NCI-H146 treated with DMSO at 0.1 percent for 48 hours (cell line): ENCODE data around the gene NRXN2.
A peak's percentile ranks its signal among the peaks of the same experiment; 100 is the strongest.

Experiments
- DNase-seq: peaks from one replicate; lab custom pipeline; 2025; ENCODE audit not compliant: unreplicated experiment; lab: John Stamatoyannopoulos, UW

NRXN2 gene

GRCh38 chr11:64759131-64759721 lies 36.2 kb upstream of the NRXN2 start:
- DNase-seq = no peak

- no peak for DNase-seq
Measured at GRCh38 chr11:64758330-64759079, 35.5 kb upstream of the NRXN2 start.

GRCh38 chr11:64757549-64758329 lies 34.7 kb upstream of the NRXN2 start:
- no peak for DNase-seq

GRCh38 chr11:64755681-64756361 lies 32.8 kb upstream of the NRXN2 start:
- DNase-seq = no peak

- no peak for DNase-seq
Measured at GRCh38 chr11:64754919-64755662, 32.1 kb upstream of the NRXN2 start.

- no peak for DNase-seq
Measured at GRCh38 chr11:64754124-64754918, 31.3 kb upstream of the NRXN2 start.

GRCh38 chr11:64753380-64754123 lies 30.6 kb upstream of the NRXN2 start:
- DNase-seq = no peak

DNA sequence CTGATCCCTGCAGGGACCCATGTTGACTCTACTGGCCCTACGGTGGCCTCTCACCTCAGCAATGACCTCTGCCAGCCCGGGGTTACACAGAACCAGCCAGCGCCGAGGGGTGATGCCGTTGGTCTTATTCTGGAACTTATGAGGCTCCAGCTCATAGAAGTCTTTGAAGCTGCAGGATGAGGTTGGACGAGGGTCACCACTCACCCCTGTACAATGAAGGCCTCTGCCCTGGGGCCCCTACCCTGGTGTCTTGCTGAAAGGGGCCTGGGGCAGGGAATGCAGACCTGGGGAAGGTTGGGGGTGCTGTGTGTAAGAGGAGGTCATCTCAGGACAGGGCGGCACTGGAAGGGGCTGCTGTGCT lies 30.0 kb upstream of the NRXN2 start:
- no peak for DNase-seq

GRCh38 chr11:64752175-64752970 lies 29.4 kb upstream of the NRXN2 start:
- peak; percentile 20 for DNase-seq

- no peak for DNase-seq
Measured at GRCh38 chr11:64751580-64751979, 28.6 kb upstream of the NRXN2 start.

DNA sequence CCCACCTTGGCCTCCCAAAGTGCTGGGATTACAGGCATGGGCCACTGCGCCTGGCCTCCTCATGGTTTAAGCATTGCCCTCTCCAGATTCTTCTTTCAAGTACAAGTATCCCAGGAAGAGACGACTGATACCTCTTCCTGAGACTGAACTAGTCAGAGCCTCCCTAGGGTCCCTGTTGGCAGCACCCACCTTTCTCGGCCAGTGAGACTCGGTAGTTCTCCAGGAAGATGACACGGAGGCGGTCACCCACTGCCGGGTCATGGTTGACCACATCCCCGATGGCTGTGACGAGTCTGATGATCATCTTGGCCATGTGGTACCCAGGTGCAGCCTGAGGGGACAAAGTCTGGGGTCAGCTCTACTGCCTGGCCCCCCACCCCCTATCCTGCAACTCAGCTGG lies 28.1 kb upstream of the NRXN2 start:
- DNase-seq = no peak

DNA sequence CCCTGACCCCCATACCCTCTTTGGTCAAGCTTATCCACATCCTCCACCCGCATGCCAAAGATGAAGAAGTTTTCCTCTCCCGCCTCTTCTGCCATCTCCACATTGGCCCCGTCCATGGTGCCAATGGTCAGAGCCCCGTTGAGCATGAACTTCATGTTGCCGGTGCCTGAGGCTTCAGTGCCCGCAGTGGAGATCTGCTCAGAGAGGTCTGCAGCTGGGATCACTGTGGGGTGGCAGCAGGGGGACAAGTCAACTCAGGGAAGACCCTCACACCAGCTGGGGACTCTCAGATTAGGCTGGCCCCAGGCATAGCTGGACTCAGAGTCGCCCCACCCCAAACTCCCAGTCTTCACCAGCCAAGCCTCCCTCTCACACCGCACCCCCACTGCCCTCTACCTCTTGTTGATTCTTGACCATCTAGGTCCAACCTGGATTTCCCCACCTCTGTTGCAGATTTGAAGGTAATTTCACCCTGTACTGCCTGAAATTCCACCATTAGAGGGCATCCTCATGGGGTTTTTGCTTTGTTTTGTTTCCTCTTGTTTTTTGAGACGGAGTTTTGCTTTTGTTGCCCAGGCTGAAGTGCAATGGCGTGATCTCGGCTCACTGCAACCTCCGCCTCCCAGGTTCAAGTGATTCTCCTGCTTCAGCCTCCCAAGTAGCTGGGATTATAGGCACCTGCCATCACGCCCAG lies 27.5 kb upstream of the NRXN2 start:
- DNase-seq = no peak

- DNase-seq = no peak
Measured at GRCh38 chr11:64747961-64748665, 25.1 kb upstream of the NRXN2 start.

DNA sequence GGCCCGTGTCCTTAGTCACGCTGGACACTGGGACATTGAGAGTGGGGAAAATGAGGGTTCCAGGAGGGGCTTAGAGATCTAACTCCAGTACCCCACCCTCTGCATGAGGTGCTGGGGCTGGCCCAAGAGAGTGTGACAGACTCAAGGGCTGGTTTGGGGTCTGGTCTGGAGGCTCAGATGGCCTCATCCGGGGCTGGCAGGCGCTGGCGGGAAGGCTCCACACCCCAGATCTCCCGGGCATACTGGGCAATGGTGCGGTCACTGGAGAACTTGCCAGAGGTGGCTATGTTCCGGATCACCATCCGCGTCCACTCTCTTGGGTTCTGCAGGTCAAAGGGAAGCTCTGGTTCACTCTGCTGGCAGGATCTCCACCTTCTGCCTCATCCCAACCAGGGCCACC lies 23.5 kb upstream of the NRXN2 start:
- DNase-seq = no peak

DNA sequence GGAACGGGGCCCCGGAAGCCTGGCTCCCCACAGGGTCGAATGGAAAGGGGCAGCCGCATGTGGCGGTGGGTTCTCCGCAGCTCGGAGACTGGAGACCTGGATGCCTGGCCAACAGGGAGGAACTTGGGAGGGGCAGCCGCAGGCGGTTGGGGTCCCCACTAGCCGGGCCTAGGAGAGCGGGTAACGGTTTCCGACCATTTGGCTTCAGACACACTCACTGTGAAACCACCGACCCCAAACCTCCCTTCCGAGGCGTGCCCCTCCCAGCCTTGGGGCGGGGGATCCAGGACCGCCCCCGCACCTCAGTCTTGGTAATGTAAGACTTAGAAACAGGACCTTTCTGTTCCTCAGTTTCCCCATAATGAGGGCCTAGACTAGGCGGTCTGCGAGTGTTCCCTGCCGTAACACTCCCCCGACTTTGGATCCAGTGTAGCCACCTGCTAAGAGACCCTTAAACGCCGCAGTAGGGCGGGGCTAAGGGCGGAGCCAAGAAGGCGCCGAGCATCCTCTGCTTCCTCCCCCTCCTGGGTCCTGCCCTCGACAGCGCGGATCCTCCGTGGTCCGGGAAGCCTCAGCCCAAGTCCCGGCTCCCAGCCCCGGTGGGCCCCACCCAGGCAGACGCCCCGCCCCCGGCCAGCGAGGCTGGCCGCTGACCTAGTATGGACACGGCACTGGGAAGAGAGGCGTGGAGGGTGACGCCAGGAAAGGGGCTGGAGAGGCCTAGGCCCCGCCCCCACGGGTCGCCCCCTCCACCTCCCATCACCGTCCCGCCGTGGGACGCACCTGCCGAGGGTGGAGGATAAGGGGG lies 22.7 kb upstream of the NRXN2 start:
- no peak for DNase-seq

DNA sequence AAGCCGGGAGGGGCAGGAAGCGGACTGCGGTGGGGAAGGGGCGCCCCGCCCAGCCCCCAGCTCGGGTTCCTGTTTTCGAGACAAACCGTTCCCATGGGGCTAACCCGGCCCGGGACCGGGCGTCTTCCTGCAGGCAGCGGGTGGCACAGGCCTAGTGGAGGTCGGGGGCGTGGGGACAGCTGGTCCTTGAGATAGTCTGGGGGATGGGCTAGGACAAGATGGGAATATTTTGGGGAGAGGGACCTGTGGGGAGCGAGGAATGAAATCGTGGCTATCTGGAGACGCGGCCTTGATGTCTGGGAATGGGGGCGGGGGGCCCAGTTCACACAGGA lies 22.2 kb upstream of the NRXN2 start:
- no peak for DNase-seq
